CD14-positive monocyte (primary cell): ENCODE data around the gene RPL3. TPM values are rescaled to one million over a fixed set of nuclear protein-coding genes. Genes with fewer than 3 reads are reported as not detected.
A peak's percentile ranks its signal among the peaks of the same experiment; 100 is the strongest.

ENCODE experiments used
- DNase-seq, 3 donors: peaks; one replicate each; pipeline ENCODE4 v3.0.0-alpha.2; 2011 to 2022
- H2AFZ ChIP-seq: 2 replicates; pipeline ENCODE4 v1.6.0; 2012; ENCODE audit warnings: mild to moderate bottlenecking, low read depth, low read length, inconsistent platforms; ENCODE audit not compliant: insufficient read depth, poor library complexity, severe bottlenecking
- H3K27ac ChIP-seq, 2 donors: 1 replicate in 1 of 2; 2 replicates in 1 of 2; pipeline ENCODE4 v1.5.1; 2012 to 2013; ENCODE audit warnings: low read length in 2 of 2, control low read depth in 1 of 2, inconsistent platforms in 1 of 2, low read depth in 1 of 2, mild to moderate bottlenecking in 1 of 2
- H3K27me3 ChIP-seq, 2 donors: one replicate each; pipeline versions ENCODE4 v1.6.0 to v1.6.1; 2011 to 2013; ENCODE audit warnings: low read length in 2 of 2; ENCODE audit not compliant: control insufficient read depth in 2 of 2, insufficient read depth in 2 of 2
- H3K36me3 ChIP-seq, 2 donors: replicated peaks in 1 of 2; 1 replicate in 1 of 2; 2 replicates in 1 of 2; pipeline versions ENCODE4 v1.5.1 to v1.6.1; 2012 to 2013; ENCODE audit warnings: low read length in 2 of 2, control low read depth in 1 of 2, inconsistent platforms in 1 of 2, mild to moderate bottlenecking in 1 of 2; ENCODE audit not compliant: insufficient read depth in 2 of 2, control insufficient read depth in 1 of 2
- H3K4me1 ChIP-seq, 2 donors: 1 replicate in 1 of 2; 2 replicates in 1 of 2; pipeline versions ENCODE4 v1.5.1 to v1.6.1; 2012 to 2013; ENCODE audit warnings: low read length in 2 of 2, control low read depth in 1 of 2, inconsistent platforms in 1 of 2, mild to moderate bottlenecking in 1 of 2, moderate library complexity in 1 of 2; ENCODE audit not compliant: insufficient read depth in 2 of 2, control insufficient read depth in 1 of 2
- H3K4me2 ChIP-seq: replicated peaks from 2 replicates; pipeline ENCODE3; 2012; ENCODE audit warnings: low read length, moderate library complexity, mild to moderate bottlenecking; ENCODE audit not compliant: poor library complexity, severe bottlenecking; ENCODE audit errors: extremely low read depth
- H3K4me3 ChIP-seq, 3 experiments: fragments of 200-600 bp in 1 of 3; sonication (generic) in 1 of 3; replicated peaks in 1 of 3; 1 replicate in 2 of 3; 2 replicates in 1 of 3; pipeline ENCODE4 v1.5.1; 2011 to 2013; ENCODE audit warnings: low read length in 3 of 3, mild to moderate bottlenecking in 3 of 3, control low read depth in 2 of 3, low read depth in 2 of 3, inconsistent platforms in 1 of 3, moderate library complexity in 1 of 3
- H3K79me2 ChIP-seq: 2 replicates; pipeline ENCODE4 v1.6.0; 2012; ENCODE audit warnings: mild to moderate bottlenecking, control low read depth, inconsistent platforms, low read length, moderate library complexity; ENCODE audit not compliant: insufficient read depth
- H3K9ac ChIP-seq: 2 replicates; pipeline ENCODE4 v1.6.0; 2017; ENCODE audit warnings: low read length, mild to moderate bottlenecking; ENCODE audit not compliant: insufficient read depth, poor library complexity, severe bottlenecking
- H3K9me3 ChIP-seq, 2 donors: replicated peaks in 1 of 2; 1 replicate in 1 of 2; 2 replicates in 1 of 2; pipeline versions ENCODE4 v1.5.1 to v1.6.1; 2012 to 2013; ENCODE audit warnings: low read length in 2 of 2, control low read depth in 1 of 2; ENCODE audit not compliant: control insufficient read depth in 1 of 2, insufficient read depth in 1 of 2
- H4K20me1 ChIP-seq: 2 replicates; pipeline ENCODE4 v1.6.0; 2012; ENCODE audit warnings: mild to moderate bottlenecking, low read length, control low read depth, moderate library complexity; ENCODE audit not compliant: insufficient read depth
- H3K27ac Mint-ChIP-seq, 7 donors: one replicate each; pipeline ENCODE4 v1.8.0; 2020; ENCODE audit warnings: mild to moderate bottlenecking in 7 of 7, mixed read lengths in 7 of 7, moderate library complexity in 6 of 7, inconsistent platforms in 2 of 7
- H3K27me3 Mint-ChIP-seq, 3 donors: one replicate each; pipeline ENCODE4 v1.8.0; 2021 to 2022; ENCODE audit warnings: low read depth in 3 of 3, mild to moderate bottlenecking in 3 of 3, mixed read lengths in 3 of 3, moderate library complexity in 3 of 3, inconsistent platforms in 1 of 3
- H3K36me3 Mint-ChIP-seq, 2 donors: one replicate each; pipeline ENCODE4 v1.8.0; 2020; ENCODE audit warnings: mixed read lengths in 2 of 2, inconsistent platforms in 1 of 2, mild to moderate bottlenecking in 1 of 2
- H3K4me1 Mint-ChIP-seq: one replicate; pipeline ENCODE4 v1.8.0; 2020; ENCODE audit warnings: mild to moderate bottlenecking, mixed read lengths
- H3K4me3 Mint-ChIP-seq, 2 donors: one replicate each; pipeline ENCODE4 v1.8.0; 2020; ENCODE audit warnings: mild to moderate bottlenecking in 2 of 2, mixed read lengths in 2 of 2, moderate library complexity in 1 of 2
- H3K9me3 Mint-ChIP-seq, 7 donors: one replicate each; pipeline ENCODE4 v1.8.0; 2020 to 2022; ENCODE audit warnings: mixed read lengths in 7 of 7, mild to moderate bottlenecking in 6 of 7, moderate library complexity in 6 of 7, inconsistent platforms in 2 of 7
- WGBS: methylation state at CpG from one replicate; pipeline ENCODE4 v1.1.5; 2013; ENCODE audit warnings: missing lambda C conversion rate; ENCODE audit not compliant: insufficient coverage; 5-methylcytosine and 5-hydroxymethylcytosine counted together
- intact Hi-C, 2 donors: fragments of 100-400 bp; cut with micrococcal nuclease; formaldehyde crosslinking; loops; one replicate each; pipeline versions ENCODE4 v1.15.0 to v1.15.1; 2023
- polyA plus RNA-seq, 3 donors: library from polyadenylated mRNA; depleted of rRNA in 1 of 3; unstranded in 2 of 3; stranded (reverse) in 1 of 3; fragments of 300-500 nt in 2 of 3; fragments of >200 nt in 1 of 3; fragmentation: Illumina TruSeq in 2 of 3; gene quantifications; 1 replicate in 2 of 3; 2 replicates in 1 of 3; pipeline ENCODE4 v1.2.3, GENCODE V29; 2012 to 2021
- TF ChIP-seq, protein P1 (sequence below): fragments of 200-600 bp; IDR thresholded peaks from one replicate; pipeline ENCODE4 v1.8.0; 2022; ENCODE audit warnings: antibody characterized with exemption, mild to moderate bottlenecking

RPL3 gene
- polyA plus RNA-seq, 3 donors: 604 to 2,104 (median 698) TPM

DNA sequence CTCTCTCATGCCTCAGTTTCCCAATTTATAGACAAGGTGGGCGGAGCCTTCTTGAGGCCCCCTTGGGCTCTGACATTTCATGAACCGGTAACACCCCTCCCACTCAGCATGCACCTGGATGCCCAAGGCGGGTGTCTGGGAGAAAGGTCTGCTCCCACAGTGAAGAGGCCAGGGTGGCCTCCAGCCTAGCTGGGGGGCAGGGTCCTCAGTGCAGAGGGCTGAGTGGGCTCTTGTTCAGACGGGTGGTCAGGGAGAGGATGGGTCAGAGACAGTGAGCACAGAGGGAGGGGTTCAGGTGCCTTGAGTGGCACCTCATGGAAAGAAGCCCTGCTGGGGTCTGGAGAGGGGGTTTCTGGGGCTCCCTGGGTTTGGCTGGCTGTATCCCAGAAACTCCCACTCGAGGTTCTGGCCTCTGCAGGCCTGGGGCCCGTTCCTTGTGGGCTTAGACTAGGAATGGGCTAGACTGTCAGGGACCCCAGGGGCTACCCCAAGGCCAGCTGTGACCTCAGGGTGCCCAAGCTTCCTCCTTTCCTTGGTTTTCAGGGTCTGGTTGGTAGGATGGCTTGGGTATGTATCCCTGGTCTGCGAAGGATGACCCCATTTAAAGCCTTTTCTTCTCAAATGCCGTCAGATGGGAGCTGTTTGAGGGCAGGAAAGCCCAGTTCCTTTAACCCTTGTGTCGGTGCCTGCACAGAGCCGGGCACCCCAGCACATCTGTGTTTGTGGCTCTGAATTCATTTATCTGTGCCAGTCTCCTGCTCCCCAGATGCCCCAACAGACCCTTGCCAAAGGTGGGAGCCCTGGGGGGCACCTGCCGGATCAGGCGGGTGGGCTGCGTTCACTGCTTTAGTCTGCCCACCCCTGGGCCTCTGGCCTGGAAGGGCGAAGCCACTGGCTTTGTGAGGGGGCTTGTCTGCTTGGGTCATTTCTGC is 31.6 kb upstream of the RPL3 start:
- no peak for DNase-seq
- H3K36me3 ChIP-seq: no peaks in the 10 kb centered on the region
- H3K4me3 ChIP-seq: peak overlapping the region; percentile 54 to 97 (median 95)
- peak overlapping the region; percentile 97 for H3K4me2 ChIP-seq
- Mint-ChIP-seq H3K4me1 (peaks cover 36% of the 10 kb centered on the region), H3K9me3 (peaks cover 0 to 2% (median 0%) of the 10 kb centered on the region in 7 donors), H3K36me3 (peaks cover 0 to 3% of the 10 kb centered on the region in 2 donors), H3K27me3 (peaks cover 0 to 5% (median 2%) of the 10 kb centered on the region in 3 donors), H3K27ac (peak overlapping the region in 2 of 7 donors; percentile 14 to 36), H3K4me3 (peak overlapping the region; percentile 92 to 96)
- intact Hi-C loops: no loop called here
- no peaks in the 10 kb centered on the region for H3K27me3 ChIP-seq
- H3K9ac ChIP-seq: peak overlapping the region; percentile 65
- WGBS: 44% methylated on average over 9 of the region's 14 CpGs
- H3K79me2 ChIP-seq: peaks cover 50% of the 10 kb centered on the region
- H3K9me3 ChIP-seq: no peaks in the 10 kb centered on the region
- peak overlapping the region in 1 of 2 donors; percentile 26 for H3K27ac ChIP-seq
- TF ChIP-seq, protein P1, sequence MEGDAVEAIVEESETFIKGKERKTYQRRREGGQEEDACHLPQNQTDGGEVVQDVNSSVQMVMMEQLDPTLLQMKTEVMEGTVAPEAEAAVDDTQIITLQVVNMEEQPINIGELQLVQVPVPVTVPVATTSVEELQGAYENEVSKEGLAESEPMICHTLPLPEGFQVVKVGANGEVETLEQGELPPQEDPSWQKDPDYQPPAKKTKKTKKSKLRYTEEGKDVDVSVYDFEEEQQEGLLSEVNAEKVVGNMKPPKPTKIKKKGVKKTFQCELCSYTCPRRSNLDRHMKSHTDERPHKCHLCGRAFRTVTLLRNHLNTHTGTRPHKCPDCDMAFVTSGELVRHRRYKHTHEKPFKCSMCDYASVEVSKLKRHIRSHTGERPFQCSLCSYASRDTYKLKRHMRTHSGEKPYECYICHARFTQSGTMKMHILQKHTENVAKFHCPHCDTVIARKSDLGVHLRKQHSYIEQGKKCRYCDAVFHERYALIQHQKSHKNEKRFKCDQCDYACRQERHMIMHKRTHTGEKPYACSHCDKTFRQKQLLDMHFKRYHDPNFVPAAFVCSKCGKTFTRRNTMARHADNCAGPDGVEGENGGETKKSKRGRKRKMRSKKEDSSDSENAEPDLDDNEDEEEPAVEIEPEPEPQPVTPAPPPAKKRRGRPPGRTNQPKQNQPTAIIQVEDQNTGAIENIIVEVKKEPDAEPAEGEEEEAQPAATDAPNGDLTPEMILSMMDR: no peak
- H3K4me1 ChIP-seq: peaks cover 26 to 28% of the 10 kb centered on the region in 2 donors
- no peaks in the 10 kb centered on the region for H4K20me1 ChIP-seq
- peak overlapping the region; percentile 95 for H2AFZ ChIP-seq

DNA sequence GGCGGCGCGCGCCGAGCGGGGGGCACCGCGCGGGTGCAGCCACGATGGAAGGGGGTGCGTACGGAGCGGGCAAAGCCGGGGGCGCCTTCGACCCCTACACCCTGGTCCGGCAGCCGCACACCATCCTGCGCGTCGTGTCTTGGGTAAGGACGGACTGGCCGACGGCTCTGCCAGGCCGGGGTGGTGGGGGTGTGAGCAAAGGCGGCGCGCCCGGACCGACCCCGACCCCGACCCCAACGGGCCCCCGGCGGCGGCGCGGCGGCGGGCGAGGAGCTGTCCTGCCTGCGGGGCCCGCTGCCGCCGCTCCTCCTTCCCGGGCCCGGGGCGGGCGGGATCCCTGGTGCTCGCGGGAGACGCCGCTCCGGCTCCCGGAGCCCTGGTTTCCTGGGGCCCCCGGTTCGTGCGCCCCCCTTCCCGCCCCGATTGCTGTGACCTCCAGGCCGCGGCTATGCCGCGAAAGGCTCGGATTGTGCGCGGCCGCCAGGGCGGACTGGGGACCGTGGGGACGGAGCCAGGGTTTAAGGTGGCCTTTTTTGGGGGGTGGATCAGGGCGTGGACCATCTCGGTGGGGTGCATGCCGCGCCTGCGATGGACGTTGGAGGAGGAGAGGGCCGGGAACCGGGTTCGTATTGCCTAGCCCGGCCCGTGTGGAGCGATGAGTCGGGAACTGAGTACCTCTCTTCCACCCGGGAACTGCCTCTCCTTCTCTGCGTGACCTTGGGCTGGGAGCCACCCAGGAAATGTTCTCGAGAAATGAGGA is 30.7 kb upstream of the RPL3 start, which contains the start of gene SYNGR1:
TSS of gene SYNGR1 (plus strand) at position 25 of the 760 bp plus-strand sequence. CDS start at position 45, 20 bp downstream.
- Mint-ChIP-seq H3K36me3 (peaks cover 0 to 3% of the 10 kb centered on the region in 2 donors), H3K9me3 (peaks cover 0 to 2% (median 0%) of the 10 kb centered on the region in 7 donors), H3K4me3 (peak within 1 kb of the TSS; percentile 93 to 96), H3K4me1 (peaks cover 36% of the 10 kb centered on the region), H3K27ac (peak within 1 kb of the TSS; percentile 77 to 93 (median 87)), H3K27me3 (peaks cover 0 to 5% (median 2%) of the 10 kb centered on the region in 3 donors)
- H3K9me3 ChIP-seq: no peaks in the 10 kb centered on the region
- peaks cover 43% of the 10 kb centered on the region for H3K79me2 ChIP-seq
- WGBS: 0% methylated on average over 65 of the region's 87 CpGs
- H2AFZ ChIP-seq: peak within 1 kb of the TSS; percentile 95
- peak within 1 kb of the TSS; percentile 25 to 82 for H3K27ac ChIP-seq
- H4K20me1 ChIP-seq: no peaks in the 10 kb centered on the region
- peak in 1 of 3 donors; percentile 25 for DNase-seq
- no peaks in the 10 kb centered on the region for H3K36me3 ChIP-seq
- intact Hi-C loops: no loop called here
- H3K4me2 ChIP-seq: peak within 1 kb of the TSS; percentile 97
- TF ChIP-seq, protein P1: no peak
- no peaks in the 10 kb centered on the region for H3K27me3 ChIP-seq
- peaks cover 26 to 28% of the 10 kb centered on the region in 2 donors for H3K4me1 ChIP-seq
- peak within 1 kb of the TSS; percentile 54 to 97 (median 95) for H3K4me3 ChIP-seq
- peak within 1 kb of the TSS; percentile 67 for H3K9ac ChIP-seq
